K562 (cell line): ENCODE results near the gene GRB10. TPM values are rescaled to one million over a fixed set of nuclear protein-coding genes. Genes with fewer than 3 reads are reported as not detected.

Experiments
- ATAC-seq: fragments of 200-7000 bp; cut with Tn5 transposase; 3 replicates; pipeline ENCODE4 v1.9.1; 2020; ENCODE audit warnings: moderate library complexity
- BruUV-seq: library from RNA; stranded (reverse); fragments of 400-500 nt; replicated peaks from 2 replicates; lab custom pipeline; 2021; lab: Mats Ljungman, UMichigan
- CTCF ChIA-PET: fragments of 300-600 bp; formaldehyde crosslinking; extraction: SDS; loops from one replicate; lab custom pipeline; 2021; ENCODE audit warnings: low intra/inter-chr PET ratio; lab: Yijun Ruan, JAX
- POLR2A ChIA-PET: fragments of 300-600, 350-650 bp; sonication (Branson Sonifier 250); formaldehyde crosslinking; extraction: SDS; loops from one replicate; lab custom pipeline; 2021; ENCODE audit warnings: antibody characterized with exemption, inconsistent platforms; lab: Yijun Ruan, JAX
- DNase-seq, 4 experiments: peaks; one replicate each; pipeline versions ENCODE4 v3.0.0 to v3.0.0-alpha.2; 2011 to 2018; ENCODE audit warnings: low spot score in 3 of 4, mixed read lengths in 3 of 4; ENCODE audit errors: extremely low read depth in 1 of 4
- FAIRE-seq: peaks from 2 replicates; lab custom pipeline; 2011; peaks lifted over from hg19 to GRCh38; lab: Jason Lieb, UNC
- H2AFZ ChIP-seq: 2 replicates; pipeline ENCODE4 v1.6.0; 2011; ENCODE audit warnings: low read depth, low read length, control low read depth, inconsistent platforms
- H3K27ac ChIP-seq: fragments of 200-600 bp; 3 replicates; pipeline ENCODE4 v1.8.0; 2011; ENCODE audit warnings: low read depth, mild to moderate bottlenecking, control low read depth, inconsistent platforms, low read length, moderate library complexity, mixed read lengths; ENCODE audit errors: extremely low read depth
- H3K27me3 ChIP-seq, 2 experiments: fragments of 300-600 bp in 1 of 2; 2 replicates in 1 of 2; 3 replicates in 1 of 2; pipeline versions ENCODE4 v1.6.0 to v1.8.0; 2011; ENCODE audit warnings: inconsistent platforms in 2 of 2, low read length in 2 of 2, mild to moderate bottlenecking in 1 of 2, mixed read lengths in 1 of 2, moderate library complexity in 1 of 2; ENCODE audit not compliant: control insufficient read depth in 2 of 2, insufficient read depth in 2 of 2
- H3K36me3 ChIP-seq: fragments of 300-600 bp; 3 replicates; pipeline ENCODE4 v1.8.0; 2011; ENCODE audit warnings: mild to moderate bottlenecking, low read length, inconsistent platforms; ENCODE audit not compliant: control insufficient read depth, insufficient read depth
- H3K4me1 ChIP-seq, 2 experiments: fragments of 200-600 bp in 1 of 2; replicated peaks in 1 of 2; 2 replicates in 1 of 2; 3 replicates in 1 of 2; pipeline versions ENCODE4 v1.5.1 to v1.8.0; 2011; ENCODE audit warnings: inconsistent platforms in 2 of 2, low read length in 2 of 2, mild to moderate bottlenecking in 1 of 2, mixed read lengths in 1 of 2, moderate library complexity in 1 of 2; ENCODE audit not compliant: control insufficient read depth in 2 of 2, insufficient read depth in 2 of 2
- H3K4me2 ChIP-seq: 2 replicates; pipeline ENCODE4 v1.6.1; 2011; ENCODE audit warnings: low read length, control low read depth, inconsistent platforms, mixed read lengths; ENCODE audit not compliant: insufficient read depth
- H3K4me3 ChIP-seq: fragments of 200-600 bp; sonication (generic), shearing (Covaris generic); 2 replicates; pipeline ENCODE4 v1.5.1; 2016; ENCODE audit warnings: control low read depth, inconsistent platforms
- H3K79me2 ChIP-seq: fragments of 200-600 bp; 3 replicates; pipeline ENCODE4 v1.8.0; 2011; ENCODE audit warnings: low read length, inconsistent platforms; ENCODE audit not compliant: control insufficient read depth, insufficient read depth
- H3K9ac ChIP-seq, 2 experiments: 2 replicates each; pipeline versions ENCODE4 v1.6.0 to v1.6.1; 2011; ENCODE audit warnings: low read depth in 2 of 2, low read length in 2 of 2, control low read depth in 1 of 2, inconsistent platforms in 1 of 2, mild to moderate bottlenecking in 1 of 2, mixed read lengths in 1 of 2; ENCODE audit not compliant: insufficient read depth in 1 of 2
- H3K9me1 ChIP-seq: one replicate; pipeline ENCODE4 v1.6.0; 2011; ENCODE audit warnings: inconsistent platforms, mild to moderate bottlenecking, low read length, moderate library complexity; ENCODE audit not compliant: control insufficient read depth, insufficient read depth
- H3K9me3 ChIP-seq: replicated peaks from 2 replicates; pipeline ENCODE4 v1.5.1; 2011; ENCODE audit warnings: low read depth, low read length, inconsistent platforms; ENCODE audit not compliant: control insufficient read depth, insufficient read depth
- H4K20me1 ChIP-seq: replicated peaks from 2 replicates; pipeline ENCODE4 v1.6.1; 2011; ENCODE audit warnings: low read length, inconsistent platforms, mixed read lengths; ENCODE audit not compliant: control insufficient read depth, insufficient read depth
- CTCFL ChIP-seq: IDR thresholded peaks from 2 replicates; pipeline ENCODE4 v1.6.1; 2011; ENCODE audit warnings: borderline replicate concordance, low read depth, mild to moderate bottlenecking, moderate library complexity, low read length; ENCODE audit not compliant: insufficient read depth, poor library complexity, severe bottlenecking
- KDM2B ChIP-seq: fragments of 250-450 bp; sonication (Bioruptor Pico); IDR thresholded peaks from 2 replicates; pipeline ENCODE4 v1.8.0; 2021; ENCODE audit warnings: mild to moderate bottlenecking, moderate library complexity
- KLF13 ChIP-seq: fragments of 450-650 bp; IDR thresholded peaks from 2 replicates; pipeline ENCODE4 v1.6.1; 2016; ENCODE audit warnings: missing genetic modification characterization, low read depth, mild to moderate bottlenecking, missing compliant biosample characterization, moderate library complexity, borderline replicate concordance
- MTA3 ChIP-seq: fragments of 450-650 bp; formaldehyde crosslinking; IDR thresholded peaks from 2 replicates; pipeline ENCODE4 v1.6.1; 2017; ENCODE audit warnings: mild to moderate bottlenecking, borderline replicate concordance
- SPI1 ChIP-seq: IDR thresholded peaks from 2 replicates; pipeline ENCODE4 v1.6.1; 2011; ENCODE audit warnings: low read depth, low read length, control low read depth, borderline replicate concordance
- ZNF212 ChIP-seq: fragments of 450-650 bp; formaldehyde crosslinking; IDR thresholded peaks from 2 replicates; pipeline ENCODE4 v1.4.0; 2020; ENCODE audit warnings: mild to moderate bottlenecking
- WGBS: fragments of 100-300 bp; shearing (Covaris generic); methylation state at CpG from one replicate; pipeline ENCODE4 v1.1.6; 2016; ENCODE audit warnings: low coverage, mixed read lengths; ENCODE audit not compliant: insufficient coverage; ENCODE audit errors: missing lambda C conversion rate; 5-methylcytosine and 5-hydroxymethylcytosine counted together
- in situ Hi-C: fragments of 300-500 bp; cut with MboI; formaldehyde crosslinking; loops from 4 replicates; pipeline ENCODE4 v1.15.0; 2018; ENCODE audit warnings: inconsistent platforms, mixed read lengths
- intact Hi-C: fragments of 100-400 bp; cut with micrococcal nuclease; formaldehyde crosslinking; loops from 2 replicates; pipeline ENCODE4 v1.14.2; 2022
- polyA plus RNA-seq, 8 experiments: library from polyadenylated mRNA; depleted of rRNA in 4 of 8; stranded (reverse) in 5 of 8; unstranded in 3 of 8; fragments of >200 nt; fragmentation: Nextera tagmentation in 2 of 8; fragmentation: Illumina TruSeq in 1 of 8; extraction: Ambion mirVana in 2 of 8; extraction: Trizol in 1 of 8; gene quantifications; 2 replicates each; pipeline versions ENCODE4 v1.2.1 to v1.2.3, GENCODE V29; 2011 to 2014; ENCODE audit warnings: inconsistent platforms in 1 of 8, missing spikeins in 1 of 8
- total RNA-seq, 7 experiments: library from RNA; depleted of rRNA in 6 of 7; stranded (reverse); fragments of >200 nt in 6 of 7; fragmentation: Illumina TruSeq in 2 of 7; extraction: Trizol in 2 of 7; gene quantifications; 2 replicates each; pipeline versions ENCODE4 v1.2.1 to v1.2.3, GENCODE V29; 2011 to 2021; ENCODE audit warnings: low replicate concordance in 1 of 7

GRB10 gene
- total and polyA plus RNA-seq, 9 of the 15 experiments (the other 6 are each of a cell fraction or from before 2014, with no cell fraction given) = 8.9 to 88.5 (median 40.7) TPM

GRCh38 chr7:50589364-50589763 is 193.3 kb downstream of the GRB10 start:
- H3K4me1 ChIP-seq = no peaks in the 10 kb centered on the region
- TF ChIP-seq KLF13 (tag) (no peak), CTCFL (no peak), MTA3 (no peak), SPI1 (no peak), KDM2B (CRISPR knock-in tag) (no peak), ZNF212 (CRISPR knock-in tag) (no peak)
- H2AFZ ChIP-seq = no peak overlapping the region
- peaks cover 14% of the 10 kb centered on the region; the same call in 2 of the 3 replicates for H3K36me3 ChIP-seq
- H3K4me3 ChIP-seq = no peak overlapping the region
- H3K27ac ChIP-seq = no peak overlapping the region
- in situ Hi-C loops (no loop called here), intact Hi-C loops (no loop called here)
- 0 out of 2 replicates have a peak, but pooled peaks cover under 1% of the 10 kb centered on the region for H3K9me3 ChIP-seq
- H3K27me3 ChIP-seq = no peaks in the 10 kb centered on the region; a peak in 2 of 5 replicates
- FAIRE-seq = no peak
- no peak overlapping the region for H3K4me2 ChIP-seq
- 15% methylated on average over 2 of the region's 2 CpGs for WGBS
- CTCF ChIA-PET = no interaction called here
- no TSS peak for BruUV-seq
- H3K79me2 ChIP-seq = no peaks in the 10 kb centered on the region
- DNase-seq = no peak
- POLR2A ChIA-PET = interaction anchor here (0.5 kb wide), 1 partner anchor 48 kb away, joined by 4 read pairs; no protein-coding TSS in a partner anchor
- peak; percentile 42; the same call in 2 of the 3 replicates for ATAC-seq
- no peaks in the 10 kb centered on the region; the same call in 1 of the 2 replicates for H4K20me1 ChIP-seq
- H3K9me1 ChIP-seq = no peaks in the 10 kb centered on the region
- H3K9ac ChIP-seq = no peak overlapping the region
